ENCODE data around the gene FMN2.

- no peak for TF ChIP-seq TAF1 (IDR thresholded peaks at IDR 0.05; ENCODE audit: low read depth, low read length)
- TF ChIP-seq POLR2A (IDR thresholded peaks at IDR 0.05; ENCODE audit: low read depth, low read length): no peak
- TF ChIP-seq POLR2AphosphoS5 (IDR thresholded peaks at IDR 0.05; ENCODE audit: low read depth, low read length): no peak
- no peak for TF ChIP-seq SPI1 (IDR thresholded peaks at IDR 0.05; ENCODE audit: low read depth, low read length)
- no peak for TF ChIP-seq PAX5 (IDR thresholded peaks at IDR 0.05; ENCODE audit: insufficient read depth, low read length, severe bottlenecking)
- TF ChIP-seq POU2F2 (IDR thresholded peaks at IDR 0.05; ENCODE audit: low read depth, low read length): no peak
Observed at GRCh38 chr1:240342251-240342625, 250.6 kb downstream of the FMN2 start.

All from GM12891 (cell line).